GM06990 (cell line): Measurements from ENCODE around the gene GOLGA1.
"Not testable (repeated sequence)": the region's sequence is repeated elsewhere in the genome, so short reads cannot be mapped to it uniquely, and the experiment has no call there.

Source experiments
- DNase-seq: peaks from one replicate; pipeline ENCODE4 v3.0.0-alpha.2; 2011; ENCODE audit not compliant: insufficient read length; ENCODE audit errors: extremely low read depth
- H3K27me3 ChIP-seq: replicated peaks from 2 replicates; pipeline ENCODE4 v1.6.0; 2011; ENCODE audit warnings: low read length; ENCODE audit not compliant: control insufficient read depth, insufficient read depth
- H3K36me3 ChIP-seq: 2 replicates; pipeline ENCODE4 v1.5.1; 2011; ENCODE audit warnings: low read length; ENCODE audit not compliant: control insufficient read depth, insufficient read depth
- H3K4me3 ChIP-seq: replicated peaks from 2 replicates; pipeline ENCODE4 v1.5.1; 2011; ENCODE audit warnings: low read depth, mild to moderate bottlenecking, control low read depth, low read length
- TF ChIP-seq, protein P1 (sequence below): IDR thresholded peaks from 2 replicates; pipeline ENCODE4 v1.5.1; 2011; ENCODE audit warnings: low read length, control low read depth, mild to moderate bottlenecking, inconsistent platforms; ENCODE audit not compliant: insufficient read depth, poor library complexity, severe bottlenecking

Gene GOLGA1

DNA sequence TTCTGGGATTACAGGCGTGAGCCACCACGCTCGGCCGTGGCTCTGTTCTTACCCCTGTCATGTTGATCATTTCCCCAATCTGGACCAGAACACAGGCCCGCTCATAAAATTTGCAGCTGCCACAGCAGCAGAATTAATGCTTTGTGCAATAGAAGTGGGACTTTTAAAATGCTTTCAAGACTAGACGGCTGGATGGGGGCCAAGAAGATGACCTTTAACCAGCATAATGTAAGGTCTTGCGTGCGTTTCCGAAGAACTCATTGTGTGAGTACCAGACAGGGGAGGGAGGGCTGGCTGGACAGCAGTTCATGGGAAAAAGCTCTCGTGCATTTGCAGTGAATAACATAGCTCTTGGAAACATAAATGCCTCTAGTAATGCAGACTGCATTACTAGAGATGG is 91.1 kb downstream of the GOLGA1 start:
- TF ChIP-seq, protein P1, sequence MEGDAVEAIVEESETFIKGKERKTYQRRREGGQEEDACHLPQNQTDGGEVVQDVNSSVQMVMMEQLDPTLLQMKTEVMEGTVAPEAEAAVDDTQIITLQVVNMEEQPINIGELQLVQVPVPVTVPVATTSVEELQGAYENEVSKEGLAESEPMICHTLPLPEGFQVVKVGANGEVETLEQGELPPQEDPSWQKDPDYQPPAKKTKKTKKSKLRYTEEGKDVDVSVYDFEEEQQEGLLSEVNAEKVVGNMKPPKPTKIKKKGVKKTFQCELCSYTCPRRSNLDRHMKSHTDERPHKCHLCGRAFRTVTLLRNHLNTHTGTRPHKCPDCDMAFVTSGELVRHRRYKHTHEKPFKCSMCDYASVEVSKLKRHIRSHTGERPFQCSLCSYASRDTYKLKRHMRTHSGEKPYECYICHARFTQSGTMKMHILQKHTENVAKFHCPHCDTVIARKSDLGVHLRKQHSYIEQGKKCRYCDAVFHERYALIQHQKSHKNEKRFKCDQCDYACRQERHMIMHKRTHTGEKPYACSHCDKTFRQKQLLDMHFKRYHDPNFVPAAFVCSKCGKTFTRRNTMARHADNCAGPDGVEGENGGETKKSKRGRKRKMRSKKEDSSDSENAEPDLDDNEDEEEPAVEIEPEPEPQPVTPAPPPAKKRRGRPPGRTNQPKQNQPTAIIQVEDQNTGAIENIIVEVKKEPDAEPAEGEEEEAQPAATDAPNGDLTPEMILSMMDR = no peak
- no peaks in the 10 kb centered on the region for H3K36me3 ChIP-seq
- H3K4me3 ChIP-seq = no peak overlapping the region
- no peak for DNase-seq
- no peaks in the 10 kb centered on the region for H3K27me3 ChIP-seq

DNA sequence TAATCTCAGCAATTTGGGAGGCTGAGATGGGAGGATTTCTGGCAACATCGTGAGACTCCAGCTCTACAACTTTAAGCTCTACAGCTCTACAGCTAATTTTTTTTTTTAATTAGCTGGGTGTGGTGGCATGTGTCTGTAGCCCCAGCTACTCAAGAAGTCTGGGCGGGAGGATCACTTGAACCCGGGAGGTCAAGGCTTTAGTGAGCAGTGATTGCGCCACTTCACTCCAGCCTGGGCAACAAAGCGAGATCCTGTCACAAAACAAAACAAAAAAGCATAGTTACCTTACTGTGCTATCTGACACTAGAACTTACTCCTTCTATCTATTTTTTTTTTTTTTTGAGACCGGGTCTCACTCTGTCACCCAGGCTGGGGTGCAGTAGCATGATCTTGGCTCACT is 93.9 kb downstream of the GOLGA1 start:
- Histone ChIP-seq H3K4me3 (no peak overlapping the region), H3K36me3 (no peaks in the 10 kb centered on the region), H3K27me3 (no peaks in the 10 kb centered on the region)
- TF ChIP-seq, protein P1 = no peak
- no peak for DNase-seq

- not testable (repeated sequence) for H3K27me3 ChIP-seq, H3K4me3 ChIP-seq, DNase-seq, H3K36me3 ChIP-seq
Measured at GRCh38 chr9:124846467-124846866, 94.4 kb downstream of the GOLGA1 start.

DNA sequence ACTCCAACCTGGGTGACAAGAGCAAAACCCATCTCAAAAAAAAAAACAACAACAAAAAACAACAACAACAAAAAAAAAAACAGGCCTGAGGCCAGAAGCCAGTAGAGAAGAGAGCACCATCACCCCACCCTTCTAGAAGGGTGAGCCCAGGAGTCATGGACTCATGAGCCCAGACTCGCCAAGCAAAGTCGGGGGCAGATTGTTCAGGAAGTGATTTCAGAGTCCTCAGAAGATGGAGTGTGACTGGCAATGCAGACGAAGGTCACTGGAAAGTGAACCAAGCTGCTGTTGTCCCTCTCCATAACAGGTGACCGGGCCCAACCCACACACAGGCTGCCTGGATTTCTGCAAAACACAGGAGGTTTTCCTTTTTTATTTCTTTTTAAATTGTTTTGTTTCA is 96.6 kb downstream of the GOLGA1 start:
- TF ChIP-seq, protein P1 = no peak
- Histone ChIP-seq H3K36me3 (no peaks in the 10 kb centered on the region), H3K27me3 (no peaks in the 10 kb centered on the region), H3K4me3 (no peak overlapping the region)
- DNase-seq = no peak

DNA sequence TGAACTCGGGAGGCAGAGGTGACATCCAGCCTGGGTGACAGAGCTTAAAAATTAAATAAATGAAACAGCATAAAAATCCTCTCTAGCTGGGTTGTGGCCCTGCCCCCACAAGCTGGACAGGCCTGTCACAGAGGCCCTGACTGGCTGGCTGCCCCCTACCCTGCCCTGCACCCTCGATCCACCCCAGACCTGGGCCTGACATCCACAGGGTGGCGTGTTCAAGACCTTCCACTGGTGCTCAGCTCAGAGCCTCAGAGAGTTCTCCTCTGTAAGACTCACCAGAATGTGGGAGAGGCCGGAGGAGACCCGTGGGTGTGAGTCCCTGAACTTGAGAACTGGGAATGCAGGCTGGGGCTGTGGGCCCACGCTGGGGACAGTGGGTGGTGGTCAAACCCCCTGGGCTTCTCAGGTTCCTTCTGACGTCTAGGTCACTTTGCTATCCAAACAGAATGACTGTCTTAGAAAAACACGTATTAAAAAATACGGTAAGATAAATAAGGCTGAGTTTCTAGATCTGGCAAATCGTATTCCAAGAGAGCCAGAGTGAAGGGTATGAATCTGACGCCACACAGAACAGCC is 97.3 kb downstream of the GOLGA1 start:
- TF ChIP-seq, protein P1 = no peak
- DNase-seq = no peak

GRCh38 chr9:124841075-124841821 is 99.6 kb downstream of the GOLGA1 start:
- TF ChIP-seq, protein P1 = no peak
- no peak for DNase-seq
- H3K36me3 ChIP-seq = no peaks in the 10 kb centered on the region
- H3K4me3 ChIP-seq = no peak overlapping the region
- no peaks in the 10 kb centered on the region for H3K27me3 ChIP-seq

More for the DNA sequence above, 97.3 kb downstream of the GOLGA1 start:
- Histone ChIP-seq H3K36me3 (no peaks in the 10 kb centered on the region), H3K4me3 (no peak overlapping the region), H3K27me3 (no peaks in the 10 kb centered on the region)
